NCI-H524 (cell line): ENCODE measurements around the gene FCER1A.
"Not testable (repeated sequence)": the region's sequence is repeated elsewhere in the genome, so short reads cannot be mapped to it uniquely, and the experiment has no call there.

Experiments
- DNase-seq, 2 experiments: peaks; one replicate each; lab custom pipeline; 2025; lab: John Stamatoyannopoulos, UW

Gene FCER1A

GRCh38 chr1:159302095-159302494 lies at the start of gene FCER1A:
TSS of gene FCER1A (plus strand) at chr1:159302336. CDS start at chr1:159302365, 29 bp downstream.
- DNase-seq = no peak

- DNase-seq = no peak
Observed at GRCh38 chr1:159261311-159261710, 40.8 kb upstream of the FCER1A start.

- DNase-seq = no peak
Observed at GRCh38 chr1:159261721-159262494, 40.2 kb upstream of the FCER1A start.

GRCh38 chr1:159266832-159267231 lies 35.3 kb upstream of the FCER1A start:
- no peak for DNase-seq

- no peak for DNase-seq
Observed at GRCh38 chr1:159274631-159275030, 27.5 kb upstream of the FCER1A start.

GRCh38 chr1:159275891-159276290 lies 26.2 kb upstream of the FCER1A start:
- no peak for DNase-seq

GRCh38 chr1:159279773-159280172 lies 22.4 kb upstream of the FCER1A start:
- no peak for DNase-seq

- no peak for DNase-seq
Observed at GRCh38 chr1:159282118-159282517, 20.0 kb upstream of the FCER1A start.

- DNase-seq = no peak
Observed at GRCh38 chr1:159289060-159289459, 13.1 kb upstream of the FCER1A start.

GRCh38 chr1:159291424-159291823 lies 10.7 kb upstream of the FCER1A start:
- DNase-seq = no peak

GRCh38 chr1:159296706-159297375 lies 5.3 kb upstream of the FCER1A start:
- no peak for DNase-seq

GRCh38 chr1:159300146-159300545 lies 2.0 kb upstream of the FCER1A start:
- no peak for DNase-seq

GRCh38 chr1:159307346-159308020 lies 5.3 kb downstream of the FCER1A start:
- no peak for DNase-seq

- no peak for DNase-seq
Observed at GRCh38 chr1:159311679-159312078, 9.5 kb downstream of the FCER1A start.

GRCh38 chr1:159315381-159315780 lies 13.2 kb downstream of the FCER1A start:
- DNase-seq = no peak

GRCh38 chr1:159318784-159319551 lies 16.8 kb downstream of the FCER1A start:
- no peak for DNase-seq

GRCh38 chr1:159334797-159335196 lies 32.7 kb downstream of the FCER1A start:
- DNase-seq = no peak

GRCh38 chr1:159338018-159338417 lies 35.9 kb downstream of the FCER1A start:
- DNase-seq = no peak

- no peak for DNase-seq
Observed at GRCh38 chr1:159339536-159339935, 37.4 kb downstream of the FCER1A start.

- DNase-seq = no peak
Observed at GRCh38 chr1:159341736-159342135, 39.6 kb downstream of the FCER1A start.

GRCh38 chr1:159342761-159343425 lies 40.8 kb downstream of the FCER1A start:
- DNase-seq = no peak

- not testable (repeated sequence) for DNase-seq
Observed at GRCh38 chr1:159349374-159349773, 47.2 kb downstream of the FCER1A start.
